NCI-H524 (cell line): Measurements from ENCODE around the gene KLRC2.
"Not testable (repeated sequence)": the region's sequence is repeated elsewhere in the genome, so short reads cannot be mapped to it uniquely, and the experiment has no call there.

ENCODE experiments used
- DNase-seq, 2 experiments: peaks; one replicate each; lab custom pipeline; 2025; lab: John Stamatoyannopoulos, UW

The KLRC2 gene

GRCh38 chr12:10405294-10405693 is 30.5 kb downstream of the KLRC2 start:
- DNase-seq, result no peak

GRCh38 chr12:10404798-10405197 is 31.0 kb downstream of the KLRC2 start:
- no peak for DNase-seq

- DNase-seq, result no peak
Measured at GRCh38 chr12:10400829-10401228, 35.0 kb downstream of the KLRC2 start.

- no peak for DNase-seq
Measured at GRCh38 chr12:10398168-10398567, 37.6 kb downstream of the KLRC2 start.

GRCh38 chr12:10397296-10397695 is 38.5 kb downstream of the KLRC2 start:
- DNase-seq, result no peak

GRCh38 chr12:10396176-10396575 is 39.6 kb downstream of the KLRC2 start:
- not testable (repeated sequence) for DNase-seq

- DNase-seq, result no peak
Measured at GRCh38 chr12:10395390-10395998, 40.3 kb downstream of the KLRC2 start.

- DNase-seq, result not testable (repeated sequence)
Measured at GRCh38 chr12:10394531-10395152, 41.2 kb downstream of the KLRC2 start.

GRCh38 chr12:10393291-10393690 is 42.5 kb downstream of the KLRC2 start:
- DNase-seq, result no peak

- no peak for DNase-seq
Measured at GRCh38 chr12:10392394-10392930, 43.3 kb downstream of the KLRC2 start.

- DNase-seq, result not testable (repeated sequence)
Measured at GRCh38 chr12:10390991-10391390, 44.8 kb downstream of the KLRC2 start.

GRCh38 chr12:10389904-10390303 is 45.9 kb downstream of the KLRC2 start, which contains the start of gene KLRK1:
TSS of gene KLRK1 (minus strand) at chr12:10390041. CDS start at chr12:10388810, 1,231 bp downstream.
- no peak for DNase-seq

- DNase-seq, result no peak
Measured at GRCh38 chr12:10388624-10389413, 47.0 kb downstream of the KLRC2 start.

- DNase-seq, result not testable (repeated sequence)
Measured at GRCh38 chr12:10387498-10387897, 48.3 kb downstream of the KLRC2 start.

GRCh38 chr12:10386857-10387256 is 49.0 kb downstream of the KLRC2 start:
- DNase-seq, result no peak

- DNase-seq, result no peak
Measured at GRCh38 chr12:10385166-10385613, 50.6 kb downstream of the KLRC2 start.

- no peak for DNase-seq
Measured at GRCh38 chr12:10384191-10384590, 51.6 kb downstream of the KLRC2 start.

GRCh38 chr12:10381928-10382628 is 53.7 kb downstream of the KLRC2 start:
- DNase-seq, result no peak
